Islet precursor cell (in vitro differentiated cells): Measurements from ENCODE around the gene MOB3C.

Source experiments
- DNase-seq: peaks from one replicate; pipeline ENCODE4 v3.0.0-alpha.2; 2018

Gene MOB3C

DNA sequence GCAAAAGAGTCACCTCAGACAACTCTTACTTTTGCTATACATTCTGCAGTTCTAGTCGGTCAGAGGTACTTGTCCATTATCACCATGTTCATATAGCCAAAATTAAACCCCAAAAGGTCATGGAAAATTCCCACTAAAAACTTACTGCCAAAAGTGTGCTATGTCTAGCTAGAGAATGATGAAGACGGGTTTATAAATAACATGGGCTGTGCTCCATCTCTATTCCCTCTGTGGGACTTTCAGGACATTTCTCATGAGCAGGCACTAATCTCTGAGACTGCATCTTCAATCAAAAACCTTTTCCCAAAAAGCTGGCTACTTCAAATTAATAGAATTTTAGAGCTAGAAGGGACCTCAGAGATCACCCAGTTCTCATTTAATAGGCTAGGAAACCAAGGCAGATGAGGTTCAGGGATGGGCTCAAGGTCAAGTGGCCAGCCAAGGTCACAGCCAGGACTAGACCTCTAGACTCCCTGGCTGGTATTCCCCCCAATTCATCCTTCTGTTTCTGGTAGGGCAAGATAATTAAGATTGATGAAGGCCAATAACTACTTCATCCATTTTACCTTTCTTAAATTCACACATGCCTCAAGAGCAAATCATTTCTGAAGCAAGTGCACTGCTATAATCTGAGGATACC is 21.0 kb upstream of the MOB3C start:
- DNase-seq = no peak

- no peak for DNase-seq
Measured at GRCh38 chr1:46635205-46635604, 18.6 kb upstream of the MOB3C start.

DNA sequence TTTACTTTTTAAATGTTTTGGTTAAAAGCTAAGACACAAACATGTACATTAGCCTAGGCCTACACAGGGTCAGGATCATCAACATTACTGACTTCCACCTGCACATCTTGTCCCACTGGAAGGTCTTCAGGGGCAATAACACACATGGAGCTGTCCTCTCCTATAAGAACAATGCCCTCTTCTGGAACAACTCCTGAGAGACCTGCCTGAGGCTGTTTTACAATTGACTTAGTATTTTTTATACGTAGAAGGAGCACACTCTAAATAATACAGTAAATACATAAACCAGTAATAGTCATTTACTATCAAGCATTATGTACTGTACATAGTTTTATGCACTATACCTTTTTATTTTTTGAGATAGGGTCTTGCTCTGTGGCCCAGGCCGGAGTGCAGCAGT is 14.1 kb upstream of the MOB3C start:
- no peak for DNase-seq

DNA sequence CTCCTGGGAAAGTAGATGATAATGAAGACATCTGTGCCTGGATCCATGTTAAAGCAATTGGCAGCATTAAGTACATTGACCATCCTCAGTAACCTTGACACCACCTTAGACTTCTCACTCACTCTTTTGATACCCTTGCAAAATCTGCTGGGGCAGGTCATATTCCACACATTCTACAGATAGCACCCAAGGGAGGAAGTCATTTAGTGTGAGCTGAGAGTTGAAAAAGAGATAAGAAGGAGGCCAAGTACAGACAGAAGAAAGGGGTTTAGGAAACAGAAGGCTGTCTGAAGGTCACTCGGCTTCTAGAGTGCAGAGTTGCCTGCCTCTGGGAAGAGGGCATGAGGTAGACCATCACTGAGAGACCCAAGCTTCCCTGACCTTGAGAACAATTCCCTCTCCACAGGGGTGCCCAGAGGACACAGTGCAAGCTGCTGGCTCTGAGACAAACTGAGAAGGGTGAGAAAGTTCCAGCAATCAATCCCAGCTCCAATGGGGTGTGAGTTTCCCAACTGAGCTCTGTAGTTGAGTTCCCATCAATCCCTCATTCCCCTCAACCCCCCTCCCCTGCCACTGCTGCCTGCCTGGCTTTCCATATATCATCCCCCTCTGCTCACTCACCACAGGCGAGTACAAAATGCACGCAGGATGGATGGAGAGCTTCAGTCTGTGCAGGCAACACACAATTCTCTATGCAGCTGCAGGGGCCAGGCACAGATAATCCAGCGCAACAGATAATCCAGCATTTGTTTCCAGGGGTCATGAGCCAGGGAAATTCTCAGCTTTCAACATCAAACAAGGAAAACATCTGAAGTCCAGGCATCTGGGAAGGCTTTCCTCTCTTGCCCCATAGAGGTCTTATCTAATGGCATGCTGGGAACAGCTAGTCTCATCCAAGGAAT is 7.4 kb upstream of the MOB3C start:
- DNase-seq = no peak

GRCh38 chr1:46622344-46622743 is 5.7 kb upstream of the MOB3C start:
- DNase-seq = peak; percentile 72

GRCh38 chr1:46621930-46622329 is 5.3 kb upstream of the MOB3C start:
- no peak for DNase-seq

DNA sequence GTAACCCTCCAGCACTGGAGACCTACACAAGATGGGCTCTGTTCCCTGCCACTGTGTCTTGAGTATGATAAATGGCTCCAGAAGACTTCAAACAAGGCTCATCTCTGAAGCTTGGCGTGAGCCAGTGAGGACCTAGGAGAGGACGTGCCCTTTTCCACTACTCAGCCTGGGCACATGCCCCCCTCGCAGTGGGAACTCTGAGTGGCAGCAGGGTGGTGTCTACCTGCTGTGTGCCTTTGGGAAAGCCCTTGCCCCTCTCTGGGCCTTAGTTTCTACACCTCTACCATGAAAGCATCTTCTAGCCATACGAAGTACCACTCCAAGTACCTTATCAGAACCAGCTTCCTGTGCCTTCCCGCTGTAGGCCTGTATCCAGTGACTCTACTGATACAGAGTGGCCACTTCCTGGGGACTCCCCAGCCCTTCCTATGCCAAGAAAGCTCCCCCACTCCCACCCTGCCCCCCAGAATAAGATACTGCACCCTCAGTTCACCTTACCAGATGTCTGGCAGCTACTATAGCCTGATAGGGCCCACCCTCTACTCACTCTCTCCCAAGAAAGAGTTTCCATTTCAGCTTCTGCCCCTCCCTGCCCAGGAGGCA is 3.1 kb upstream of the MOB3C start:
- DNase-seq = no peak

GRCh38 chr1:46618754-46619415 is 2.3 kb upstream of the MOB3C start:
- no peak for DNase-seq

- DNase-seq = no peak
Measured at GRCh38 chr1:46617833-46618232, 1.2 kb upstream of the MOB3C start.

DNA sequence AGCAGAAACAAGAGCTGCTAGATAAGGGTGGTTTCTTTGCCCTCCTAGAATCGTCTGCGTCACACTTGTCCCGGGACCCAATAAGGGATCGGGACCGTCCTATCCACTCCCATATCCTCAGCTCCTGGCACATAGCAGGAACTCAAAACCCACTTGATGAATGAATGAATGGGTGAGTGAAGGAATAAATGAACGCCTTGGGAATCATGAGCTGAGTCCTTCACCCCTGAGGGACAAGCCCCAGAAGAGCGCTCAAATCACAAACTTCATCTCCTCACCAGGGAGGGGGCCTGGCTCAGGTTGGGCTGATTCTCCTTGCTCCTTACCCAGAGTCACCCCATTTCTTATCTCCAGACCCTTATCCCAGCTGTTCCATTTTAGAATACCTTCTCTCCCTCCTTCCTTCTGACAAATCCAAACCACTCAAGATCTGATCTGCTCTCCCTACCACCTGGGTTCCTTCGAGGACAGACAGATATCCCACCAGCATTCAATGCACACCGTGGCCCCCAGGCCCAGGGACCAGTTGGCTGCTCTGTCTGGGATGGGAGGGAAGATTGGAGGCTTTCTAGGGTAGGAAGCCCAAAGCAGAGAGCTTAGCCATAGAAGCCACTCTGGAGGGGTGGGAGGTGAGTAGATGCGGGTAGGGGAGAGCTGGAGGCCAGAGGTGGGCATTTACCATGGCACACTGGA is 643 bp upstream of the MOB3C start:
- DNase-seq = no peak

- DNase-seq = peak; percentile 48
Measured at GRCh38 chr1:46615735-46616134, 876 bp downstream of the MOB3C start.

DNA sequence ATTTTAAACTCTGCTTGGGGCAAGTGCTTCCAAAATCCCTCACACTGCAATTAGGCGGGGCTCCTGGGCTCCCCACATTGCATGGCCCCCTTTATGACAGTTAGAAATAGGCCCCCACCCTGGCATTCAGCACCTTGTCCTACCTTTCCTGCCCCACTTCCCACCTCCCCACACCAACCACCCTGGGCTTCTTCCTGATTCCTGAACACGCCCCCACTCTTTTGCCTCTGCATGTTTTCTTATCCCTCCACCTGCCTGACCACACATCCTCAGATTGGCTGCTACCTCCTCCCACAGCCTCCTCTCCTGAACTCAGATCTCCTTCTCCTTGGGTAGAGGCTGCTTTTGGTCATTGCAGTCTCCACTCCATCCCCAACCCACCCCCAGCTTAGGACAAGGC is 1.5 kb downstream of the MOB3C start:
- DNase-seq = peak; percentile 25

- no peak for DNase-seq
Measured at GRCh38 chr1:46614604-46614984, 2.0 kb downstream of the MOB3C start.

DNA sequence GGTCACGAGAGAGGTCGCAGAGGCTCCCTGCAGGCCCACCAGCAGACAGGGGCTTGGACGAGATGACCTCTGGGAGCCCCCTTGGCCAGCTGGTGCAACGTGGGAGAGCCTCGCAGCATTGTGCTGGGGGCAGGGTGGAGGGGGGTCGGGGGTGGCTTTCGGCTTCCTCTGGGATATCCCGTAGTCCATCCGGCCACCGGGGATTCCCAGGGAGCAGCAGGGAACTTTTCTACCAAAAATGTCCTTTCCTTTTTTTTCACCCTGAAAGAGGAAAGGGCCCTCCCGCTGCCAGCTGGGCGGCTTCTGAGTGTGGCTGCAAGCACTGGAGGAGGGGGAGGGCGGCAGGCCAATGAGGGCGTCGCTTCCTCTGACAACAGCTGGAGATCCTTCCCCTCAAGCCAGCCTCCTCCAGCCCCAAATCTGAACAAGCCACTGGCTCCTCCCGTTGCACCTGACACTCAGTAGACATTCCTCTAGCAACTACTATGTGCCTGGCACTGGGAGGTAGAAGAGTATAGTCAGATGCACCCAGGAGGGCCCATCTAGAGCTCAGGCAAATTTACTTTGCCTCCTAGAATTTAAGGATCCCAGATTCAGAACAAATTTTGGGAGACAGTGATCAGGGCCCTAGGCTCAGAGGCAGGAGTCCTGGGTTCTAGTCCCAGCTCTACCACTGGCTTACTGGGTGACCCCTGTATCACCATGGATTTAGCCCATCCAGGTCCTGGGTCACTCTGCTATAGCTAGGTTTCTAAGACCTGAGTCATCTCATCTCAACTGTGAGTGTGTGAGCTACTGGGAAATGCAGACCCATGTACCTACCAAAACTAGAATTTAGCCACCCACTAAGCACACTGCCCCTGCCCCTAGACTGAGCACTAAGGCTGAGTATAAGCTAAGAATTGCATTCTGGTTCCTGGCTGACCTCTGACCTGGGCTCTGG is 2.7 kb downstream of the MOB3C start:
- peak; percentile 78 for DNase-seq

- no peak for DNase-seq
Measured at GRCh38 chr1:46612937-46613660, 3.5 kb downstream of the MOB3C start.

DNA sequence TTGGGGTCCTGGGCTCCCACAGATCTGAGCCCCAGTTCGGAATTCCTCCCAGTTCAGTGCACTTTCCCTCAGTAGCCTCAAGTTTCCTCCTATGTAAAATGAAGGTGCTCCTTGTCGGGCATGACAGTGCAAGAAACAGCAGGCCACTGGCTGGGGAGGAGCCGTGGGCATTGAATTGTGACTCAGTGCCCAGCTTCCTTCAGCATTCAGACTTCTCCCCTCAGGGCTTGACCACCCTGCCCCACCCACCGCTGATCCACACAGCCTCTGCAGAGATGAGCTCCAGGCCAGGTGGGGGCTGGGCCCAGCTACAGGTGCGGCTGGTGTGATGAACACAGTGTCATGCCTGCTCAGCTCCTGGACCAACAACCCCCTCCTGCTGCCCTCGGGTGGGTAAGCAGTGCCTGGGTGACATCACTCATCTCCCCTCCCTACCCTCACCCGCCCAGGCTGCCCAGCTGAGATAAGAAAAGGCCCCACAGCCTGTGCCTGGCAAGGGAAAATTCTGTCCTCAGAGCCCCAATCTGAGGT is 4.9 kb downstream of the MOB3C start:
- peak; percentile 88 for DNase-seq

- no peak for DNase-seq
Measured at GRCh38 chr1:46607345-46608130, 9.1 kb downstream of the MOB3C start.

DNA sequence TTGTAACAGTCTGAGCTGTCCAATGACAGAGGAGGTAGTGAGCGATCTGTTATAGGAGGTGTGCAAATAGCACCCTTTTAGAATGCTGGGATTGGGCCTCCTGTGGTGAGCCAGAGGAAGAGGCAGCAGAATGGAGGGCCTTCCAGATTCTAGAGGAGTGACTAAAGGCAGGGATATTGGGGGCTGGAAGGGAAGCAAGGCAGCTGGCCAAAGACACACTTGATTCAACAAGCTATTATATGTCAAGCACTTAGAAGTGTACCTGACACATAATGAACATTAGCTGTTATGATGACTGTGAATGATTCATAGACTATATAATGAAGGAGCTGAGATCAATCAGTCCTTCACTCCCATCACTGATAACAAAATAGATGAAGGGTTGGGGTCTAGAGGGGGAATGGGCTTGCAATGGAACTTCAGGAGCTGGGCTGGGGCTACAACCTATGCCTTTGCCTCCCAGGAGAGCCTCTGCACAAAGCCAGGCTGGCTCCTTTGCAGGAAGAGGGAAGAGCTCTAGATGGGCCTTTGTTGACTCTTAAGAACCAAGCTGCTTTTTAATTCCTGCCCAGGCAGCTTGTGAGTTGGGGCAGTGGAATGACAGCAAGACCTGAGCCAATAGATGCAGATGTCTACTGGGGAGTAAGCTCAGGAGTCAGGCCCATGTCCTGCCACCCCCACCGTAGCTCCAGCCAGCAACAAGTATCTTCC is 10.2 kb downstream of the MOB3C start:
- DNase-seq = no peak

- DNase-seq = no peak
Measured at GRCh38 chr1:46605232-46605631, 11.4 kb downstream of the MOB3C start.
